ENCODE measurements around the gene TGFBR1.

DNA sequence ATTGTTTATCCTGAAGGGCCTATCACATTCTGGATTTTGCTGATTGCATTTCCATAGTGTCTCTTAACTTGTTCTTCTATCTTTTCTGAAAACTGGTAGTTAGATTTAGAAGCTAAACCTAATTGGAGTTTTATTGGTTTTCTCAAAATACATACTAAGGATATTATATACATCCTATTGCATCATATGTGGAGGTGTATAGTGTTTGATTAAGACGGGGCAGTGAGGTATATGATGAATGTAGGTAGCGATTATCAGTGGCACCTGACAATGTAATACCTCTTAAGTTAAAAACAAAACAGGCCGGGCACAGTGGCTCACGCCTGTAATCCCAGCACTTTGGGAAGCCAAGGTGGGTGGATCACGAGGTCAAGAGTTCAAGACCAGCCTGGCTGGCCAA is 35.0 kb downstream of the TGFBR1 start:
- TF ChIP-seq, protein P1, sequence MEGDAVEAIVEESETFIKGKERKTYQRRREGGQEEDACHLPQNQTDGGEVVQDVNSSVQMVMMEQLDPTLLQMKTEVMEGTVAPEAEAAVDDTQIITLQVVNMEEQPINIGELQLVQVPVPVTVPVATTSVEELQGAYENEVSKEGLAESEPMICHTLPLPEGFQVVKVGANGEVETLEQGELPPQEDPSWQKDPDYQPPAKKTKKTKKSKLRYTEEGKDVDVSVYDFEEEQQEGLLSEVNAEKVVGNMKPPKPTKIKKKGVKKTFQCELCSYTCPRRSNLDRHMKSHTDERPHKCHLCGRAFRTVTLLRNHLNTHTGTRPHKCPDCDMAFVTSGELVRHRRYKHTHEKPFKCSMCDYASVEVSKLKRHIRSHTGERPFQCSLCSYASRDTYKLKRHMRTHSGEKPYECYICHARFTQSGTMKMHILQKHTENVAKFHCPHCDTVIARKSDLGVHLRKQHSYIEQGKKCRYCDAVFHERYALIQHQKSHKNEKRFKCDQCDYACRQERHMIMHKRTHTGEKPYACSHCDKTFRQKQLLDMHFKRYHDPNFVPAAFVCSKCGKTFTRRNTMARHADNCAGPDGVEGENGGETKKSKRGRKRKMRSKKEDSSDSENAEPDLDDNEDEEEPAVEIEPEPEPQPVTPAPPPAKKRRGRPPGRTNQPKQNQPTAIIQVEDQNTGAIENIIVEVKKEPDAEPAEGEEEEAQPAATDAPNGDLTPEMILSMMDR (IDR thresholded peaks at IDR 0.05): no peak
- TF ChIP-seq EP300 (IDR thresholded peaks at IDR 0.05): no peak
